Activated CD8-positive, alpha-beta memory T cell treated with anti-CD3 and anti-CD28 coated beads for 1 hour (primary cell): Measurements from ENCODE around the gene CCDC86.

Experiments used
- DNase-seq, 2 donors: peaks; one replicate each; pipeline ENCODE4 v3.0.0-alpha.2; 2020; ENCODE audit warnings: low read depth in 1 of 2; ENCODE audit errors: extremely low read depth in 1 of 2

CCDC86 gene

DNA sequence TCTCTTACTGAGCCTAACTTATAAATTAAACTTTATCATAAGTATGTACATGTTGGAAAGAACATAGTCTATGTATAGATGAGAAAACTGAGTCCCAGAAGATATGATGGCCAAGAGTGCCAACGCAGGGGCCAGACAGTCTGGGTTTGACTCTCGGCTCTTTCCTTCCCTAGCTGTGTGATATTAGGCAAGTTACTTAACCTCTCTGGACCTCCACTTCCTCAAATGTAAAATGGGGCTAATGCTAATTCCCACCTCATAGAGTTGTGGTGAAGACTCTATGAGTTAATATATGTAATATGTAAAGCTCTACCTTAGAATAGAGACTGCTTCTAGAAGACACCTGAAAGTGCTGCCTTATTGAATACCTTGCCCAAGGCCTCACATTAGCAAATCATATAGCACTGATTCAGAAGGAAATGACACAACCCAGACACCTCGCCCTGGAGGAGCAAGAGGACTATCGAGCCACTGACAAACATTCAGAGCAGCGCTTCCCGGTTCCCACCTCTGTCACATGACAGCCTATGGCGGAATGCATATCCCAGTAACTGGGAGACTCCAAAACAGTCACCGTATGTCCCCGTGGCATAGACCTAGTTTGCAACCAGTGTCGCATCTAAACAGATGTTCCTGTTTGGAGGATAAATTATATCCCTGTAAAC, 11.3 kb upstream of the CCDC86 start:
- DNase-seq = no peak

GRCh38 chr11:60831143-60831500, 10.8 kb upstream of the CCDC86 start:
- peak; percentile 50 to 73 for DNase-seq

- DNase-seq = no peak
Measured at GRCh38 chr11:60831501-60832079, 10.3 kb upstream of the CCDC86 start.

GRCh38 chr11:60834742-60835533, 7.0 kb upstream of the CCDC86 start:
- no peak for DNase-seq

DNA sequence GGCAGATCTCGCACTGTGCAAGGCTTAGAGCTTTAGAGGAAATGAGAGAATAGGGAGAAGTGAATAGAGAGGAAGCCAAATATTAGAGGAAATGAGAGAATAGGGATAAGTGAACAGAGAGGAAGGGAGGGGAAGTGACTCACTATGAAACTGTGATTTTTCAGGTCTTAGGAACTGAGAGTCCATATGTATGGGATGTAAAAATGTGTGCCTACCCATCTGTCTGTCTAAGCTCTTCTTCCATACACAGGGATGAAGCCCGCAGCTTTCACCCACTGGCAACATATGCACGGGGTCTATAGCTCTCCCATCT, 6.4 kb upstream of the CCDC86 start:
- no peak for DNase-seq

DNA sequence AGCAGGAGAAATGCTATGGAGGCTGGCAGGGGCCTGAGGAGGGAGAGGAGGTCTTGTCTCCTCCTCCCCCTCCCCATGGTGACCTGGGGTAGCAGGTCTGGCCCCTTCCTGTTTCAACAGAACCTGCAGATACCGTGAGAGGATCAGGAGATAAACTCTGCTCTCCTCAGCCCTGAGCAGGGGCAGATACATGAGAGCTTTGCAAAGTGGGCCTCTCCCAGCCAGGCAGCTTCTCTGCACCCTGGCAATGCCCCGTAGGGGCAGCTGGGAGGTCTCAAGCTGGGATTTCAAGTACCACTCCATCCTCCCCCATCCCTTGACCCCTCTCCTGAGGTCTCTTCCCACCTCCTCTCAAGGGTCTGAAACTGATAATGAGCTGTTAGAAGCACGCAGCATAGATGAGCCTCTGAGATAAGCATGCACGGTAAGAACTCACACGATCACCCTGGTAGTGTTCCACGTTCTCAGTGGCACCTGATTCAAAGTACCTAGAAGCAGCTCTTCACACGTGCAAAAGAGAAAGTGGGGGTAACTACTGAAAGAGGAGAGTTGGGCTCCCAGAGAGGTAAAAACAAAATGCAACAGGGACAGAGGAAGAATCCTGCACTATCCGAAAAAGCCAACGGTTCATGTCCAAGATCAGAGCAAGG, 4.9 kb upstream of the CCDC86 start:
- DNase-seq = no peak

DNA sequence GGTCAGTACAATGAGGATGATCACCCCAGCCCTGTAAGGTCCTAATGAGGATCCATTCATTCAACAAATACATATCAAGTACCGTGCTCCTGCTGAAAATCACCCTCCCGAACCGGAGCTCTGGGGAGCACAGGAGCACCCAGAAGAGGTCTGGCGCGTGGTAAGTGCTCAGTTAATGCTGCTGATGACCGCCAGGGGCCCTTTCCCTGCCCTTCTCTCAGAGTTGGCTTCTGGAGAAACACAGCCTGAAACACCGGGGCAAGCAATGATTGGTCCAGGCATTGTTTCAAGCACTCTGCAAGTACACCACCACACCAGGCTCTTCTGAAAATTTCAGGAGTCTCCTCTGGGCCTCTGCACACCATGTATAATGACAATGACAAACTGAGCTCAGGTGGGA, 3.8 kb upstream of the CCDC86 start:
- DNase-seq = no peak

DNA sequence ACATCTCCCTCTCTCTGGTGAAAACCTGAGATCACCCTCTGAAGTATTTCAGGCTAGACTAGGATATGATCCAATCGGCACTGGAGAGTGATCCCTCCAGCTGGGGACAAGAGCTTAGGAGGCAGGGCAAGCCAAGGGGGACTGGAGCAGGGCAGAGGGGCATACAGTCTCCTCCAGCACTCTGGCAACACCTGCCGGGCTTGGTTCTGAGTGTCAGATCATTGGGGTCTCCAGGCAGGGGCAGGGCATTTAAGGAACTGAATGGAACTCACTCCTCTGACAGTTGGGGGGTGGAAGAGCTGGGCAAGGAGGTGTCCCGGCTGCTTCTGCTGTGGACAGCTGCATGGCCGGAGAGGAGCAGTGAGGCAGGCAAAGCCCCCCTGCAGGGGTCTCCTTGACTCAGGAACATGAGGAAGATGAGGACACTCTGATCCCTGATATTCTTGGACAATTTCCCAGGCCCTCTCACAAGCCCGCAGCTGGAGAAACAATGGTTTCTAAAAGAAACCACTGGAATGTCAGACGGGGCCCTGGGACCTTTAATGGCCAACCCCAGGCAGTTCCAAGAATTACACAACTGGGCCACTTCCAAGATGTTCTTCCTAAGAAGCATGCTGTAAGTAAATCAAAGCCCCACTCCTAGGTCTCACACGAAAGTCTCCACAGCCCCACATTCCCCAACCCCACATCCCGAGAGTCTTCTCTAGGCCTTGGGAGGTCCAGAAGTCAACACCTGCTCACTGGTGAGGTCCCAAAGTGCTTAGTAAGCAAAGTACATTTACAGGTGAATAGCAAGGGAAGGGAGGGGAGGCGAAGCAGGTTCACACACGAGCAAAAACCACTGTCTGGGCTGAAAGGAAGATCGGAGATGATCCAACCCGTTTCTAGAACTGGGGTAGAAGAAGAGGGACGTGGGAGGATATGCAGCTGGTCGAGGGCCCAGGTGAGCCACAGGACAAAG, 1.2 kb upstream of the CCDC86 start:
- no peak for DNase-seq

DNA sequence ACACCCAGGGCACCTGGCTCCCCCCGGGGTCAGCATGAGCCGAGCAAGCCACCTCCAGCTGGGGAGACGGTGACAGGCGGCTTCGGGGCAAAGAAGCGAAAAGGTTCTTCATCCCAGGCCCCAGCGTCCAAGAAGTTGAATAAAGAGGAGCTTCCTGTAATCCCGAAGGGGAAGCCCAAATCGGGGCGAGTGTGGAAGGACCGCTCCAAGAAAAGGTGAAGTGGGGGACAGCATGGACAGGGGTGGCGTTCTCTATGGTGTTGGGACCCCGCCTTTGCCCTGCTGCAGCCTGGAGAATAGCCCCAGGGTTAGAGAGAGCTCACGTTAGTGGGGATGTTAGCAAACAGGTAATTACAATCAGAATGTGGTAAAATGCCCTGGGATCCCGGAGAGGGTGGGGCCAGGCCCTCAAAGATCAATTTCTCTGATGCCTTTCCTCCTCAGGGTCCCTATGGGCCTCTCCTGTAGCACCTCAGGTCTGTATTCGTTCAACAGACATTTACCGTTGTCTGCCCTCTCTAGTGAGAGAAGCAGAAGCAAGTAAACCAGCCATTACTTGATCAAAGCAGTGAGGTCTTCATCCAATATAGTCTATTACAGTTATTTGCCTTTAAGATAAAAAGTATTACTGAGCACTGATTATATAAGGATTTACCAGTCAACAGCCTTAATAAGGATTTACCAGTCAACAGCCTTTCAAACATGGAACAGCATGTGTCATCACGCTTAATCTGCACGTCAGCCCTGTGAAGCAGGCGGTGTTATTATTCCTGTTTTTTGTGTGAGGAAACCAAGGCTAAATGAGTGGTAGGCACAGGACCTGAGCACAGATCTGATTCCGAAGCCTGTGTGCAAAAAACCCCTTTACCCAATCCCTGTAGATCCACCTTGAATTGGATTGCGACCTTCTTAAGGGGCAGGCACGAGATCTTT, 1.0 kb downstream of the CCDC86 start:
- DNase-seq = no peak

DNA sequence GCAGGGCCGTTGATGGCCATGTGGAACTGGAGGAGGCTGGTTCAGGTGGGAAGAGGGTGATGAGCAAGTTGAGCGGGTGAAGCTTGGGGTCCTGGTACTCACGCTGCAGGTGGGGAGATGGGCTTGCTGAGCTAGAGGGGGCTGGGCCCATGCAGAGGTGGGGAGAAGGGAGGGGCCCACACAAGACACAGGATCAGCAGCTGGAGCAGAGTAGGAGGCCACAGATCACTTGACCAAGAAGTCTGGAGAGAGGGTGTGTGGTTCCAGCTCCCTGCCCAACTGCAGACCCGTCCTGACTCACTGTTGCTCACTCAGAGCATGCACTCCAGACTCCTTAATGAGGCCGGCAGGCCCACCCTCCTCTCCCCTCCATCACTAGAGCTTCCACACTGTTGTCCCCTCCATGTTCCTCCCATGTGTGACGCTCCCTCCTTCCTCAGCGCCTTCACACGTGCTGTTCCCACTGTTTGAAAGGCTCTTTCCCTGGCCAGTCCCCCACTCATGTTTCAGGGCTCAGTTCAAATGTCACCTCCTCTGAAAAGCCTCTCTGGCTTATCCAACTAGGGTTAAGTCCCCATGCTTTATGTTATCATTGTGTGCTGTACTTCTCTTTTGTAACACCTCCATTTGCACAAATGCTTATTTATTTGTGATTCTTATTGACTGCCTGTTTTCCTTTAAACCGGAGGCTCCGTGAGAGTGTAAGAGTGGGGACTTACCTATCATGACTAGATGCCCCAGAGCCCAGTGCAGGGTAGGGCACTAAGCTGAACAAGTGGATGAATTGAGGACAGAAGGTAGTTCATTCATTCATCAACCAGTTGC, 2.3 kb downstream of the CCDC86 start:
- no peak for DNase-seq

DNA sequence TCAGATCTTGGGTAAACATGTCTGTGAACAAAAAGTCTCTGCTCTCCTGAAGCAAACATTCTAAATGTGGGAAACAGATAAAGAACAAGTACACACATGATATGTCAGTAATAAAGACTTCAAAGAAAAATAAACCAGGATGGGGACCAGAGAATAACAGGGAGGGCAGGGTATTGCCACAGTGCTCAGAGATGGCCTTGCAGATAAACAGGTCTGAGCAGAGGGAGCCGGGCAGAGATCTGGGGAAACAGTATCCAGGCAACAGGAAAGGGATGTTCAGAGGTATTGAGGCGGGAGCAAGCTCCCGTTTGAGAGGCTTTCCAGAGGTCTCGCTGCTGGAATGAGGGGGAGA, 2.9 kb downstream of the CCDC86 start:
- DNase-seq = no peak

DNA sequence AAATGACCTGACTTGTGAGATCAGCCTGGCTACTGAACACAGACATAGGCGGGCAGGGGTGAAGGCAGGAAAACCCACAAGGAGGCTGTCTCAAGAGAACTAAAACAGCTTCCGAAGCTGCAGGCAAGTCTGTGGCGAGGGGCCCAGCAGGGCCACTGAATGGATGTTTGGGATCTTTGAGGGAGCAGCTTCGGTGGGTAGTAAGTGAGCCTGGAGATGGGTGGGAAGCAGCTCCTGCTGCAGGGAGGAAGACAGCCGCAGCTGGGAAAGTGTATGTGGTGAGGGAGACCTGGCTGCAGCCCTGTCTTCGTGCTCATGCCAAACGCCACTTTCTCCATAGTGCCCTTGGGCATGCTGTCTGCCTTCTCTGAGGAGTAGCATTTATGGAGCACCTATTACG, 3.4 kb downstream of the CCDC86 start:
- DNase-seq = no peak

DNA sequence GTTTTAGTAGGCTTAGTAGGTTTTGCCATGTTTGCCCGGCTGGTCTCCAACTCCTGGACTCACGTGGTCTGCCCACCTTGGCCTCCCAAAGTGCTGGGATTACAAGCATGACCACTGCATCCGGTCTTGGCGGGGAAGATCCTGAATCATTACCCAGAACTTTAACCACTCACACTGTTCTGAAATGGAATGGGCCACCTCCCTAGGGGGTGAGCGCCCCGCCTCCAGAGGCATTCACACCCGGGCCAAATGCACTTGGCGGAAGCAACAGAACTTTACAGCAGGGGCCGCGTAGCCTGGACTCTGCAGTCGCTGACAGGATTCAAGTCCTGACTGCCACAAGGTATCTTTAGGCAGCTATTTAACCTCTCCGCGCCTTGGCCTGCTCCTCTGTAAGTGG, 5.4 kb downstream of the CCDC86 start:
- no peak for DNase-seq

- DNase-seq = no peak
Measured at GRCh38 chr11:60847896-60848295, 6.0 kb downstream of the CCDC86 start.

- DNase-seq = no peak
Measured at GRCh38 chr11:60848714-60849151, 6.8 kb downstream of the CCDC86 start.

DNA sequence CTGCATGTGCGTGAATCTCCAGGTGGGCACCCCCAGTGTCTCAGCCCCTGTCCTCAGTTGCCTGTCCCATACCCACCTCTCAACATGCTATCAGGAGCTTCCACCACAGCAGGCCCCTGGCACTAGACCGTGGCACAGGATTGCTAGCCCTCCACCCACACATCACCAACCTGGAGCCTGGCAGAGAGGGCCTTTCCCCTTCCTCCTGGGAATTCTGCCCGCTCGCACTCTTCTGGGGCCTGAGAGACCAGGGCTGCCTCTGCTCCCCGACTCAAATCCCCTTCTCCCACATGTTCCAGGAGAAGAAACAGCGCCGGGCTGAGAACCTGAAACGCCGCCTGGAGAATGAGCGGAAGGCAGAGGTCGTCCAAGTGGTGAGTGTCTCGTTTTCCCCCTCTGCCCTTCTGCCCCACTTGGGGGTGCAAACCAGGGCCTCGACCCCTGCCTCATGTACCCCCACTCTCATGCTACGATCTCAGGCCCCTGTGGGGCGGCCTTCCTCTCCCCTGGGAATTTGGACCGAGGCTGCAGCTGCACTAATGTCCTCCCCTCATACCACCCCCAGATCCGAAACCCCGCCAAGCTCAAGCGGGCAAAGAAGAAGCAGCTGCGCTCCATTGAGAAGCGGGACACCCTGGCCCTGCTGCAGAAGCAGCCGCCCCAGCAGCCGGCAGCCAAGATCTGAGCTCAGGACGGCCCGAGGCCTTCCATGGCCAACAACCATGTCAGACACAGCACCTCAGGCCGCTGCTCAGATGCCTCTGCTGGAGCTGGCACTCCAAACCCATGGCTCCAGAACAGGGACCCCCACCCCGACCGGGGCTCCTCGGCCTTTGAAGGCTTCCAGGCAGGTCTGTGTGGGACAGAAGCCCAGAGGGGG, 8.0 kb downstream of the CCDC86 start:
- DNase-seq = no peak

DNA sequence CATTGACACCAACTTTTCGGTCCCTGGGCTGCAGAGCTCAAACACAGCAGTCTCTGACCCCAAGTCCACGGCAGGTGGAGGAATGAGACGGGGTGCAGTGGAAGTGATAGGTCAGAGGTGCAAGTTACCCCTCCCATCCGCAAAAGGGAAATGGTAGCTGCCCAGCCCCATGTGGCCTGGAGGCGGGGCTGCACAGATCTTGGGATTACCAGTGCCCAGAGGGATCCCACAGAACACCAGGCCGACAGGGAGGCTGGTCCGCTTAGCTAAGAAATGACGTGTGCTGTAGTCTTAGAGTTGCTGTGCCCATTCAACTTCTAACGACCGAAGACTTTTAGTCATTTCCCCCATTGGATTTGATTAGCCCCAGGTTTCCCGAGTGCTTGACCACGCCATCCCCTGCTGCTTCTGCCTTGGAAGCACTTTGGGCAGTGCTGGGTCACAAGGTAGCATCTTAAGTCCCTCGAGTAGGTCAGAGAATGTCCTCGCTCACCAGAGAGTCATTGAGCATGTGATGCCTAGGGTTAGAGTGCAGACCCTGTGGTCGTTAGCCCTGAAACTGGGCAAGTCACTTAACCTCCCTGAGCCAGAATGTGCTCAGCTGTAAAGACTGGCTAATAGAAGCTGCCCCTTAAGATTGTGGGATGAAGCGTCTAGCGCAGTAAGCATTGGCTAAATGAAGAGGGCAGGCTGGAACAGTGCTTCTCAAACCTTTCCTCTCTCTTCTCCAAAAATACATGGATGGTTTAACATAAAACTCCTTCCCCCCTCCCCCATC, 9.6 kb downstream of the CCDC86 start:
- DNase-seq = no peak
